Keratinocyte (primary cell): Measurements from ENCODE around the gene LY6G6F.

ENCODE experiments used
- CTCF ChIP-seq, 3 experiments: IDR thresholded peaks in 1 of 3; conservative IDR thresholded peaks in 1 of 3; optimal IDR thresholded peaks in 1 of 3; 2 replicates in 2 of 3; 3 replicates in 1 of 3; pipeline versions ENCODE3 to v1.5.1; 2011; ENCODE audit warnings: low read length in 3 of 3, mild to moderate bottlenecking in 3 of 3, moderate library complexity in 2 of 3, control low read depth in 1 of 3, inconsistent platforms in 1 of 3; ENCODE audit not compliant: insufficient read depth in 2 of 3; ENCODE audit errors: extremely low read depth in 1 of 3
- EZH2 ChIP-seq: IDR thresholded peaks from one replicate; pipeline ENCODE4 v1.6.1; 2012; ENCODE audit warnings: inconsistent platforms, mild to moderate bottlenecking, low read length, moderate library complexity

- TF ChIP-seq CTCF (optimal IDR thresholded peaks at IDR 0.05 in 1 of 3, IDR thresholded peaks at IDR 0.05 in 1 of 3, conservative IDR thresholded peaks at IDR 0.05 in 1 of 3; ENCODE audit: extremely low read depth in 1 of 3, insufficient read depth in 2 of 3, low read length in 3 of 3) (no peak), EZH2 (no peak)
Observed at GRCh38 chr6:31736021-31736767, 29.5 kb downstream of the LY6G6F start, which contains the start of gene CLIC1.
